Measurements from ENCODE around the gene RPS18.

RPS18 gene

GRCh38 chr6:33314943-33315792 is 43.3 kb downstream of the RPS18 start:
- no peak for DNase-seq (ENCODE audit: low spot score)

- no peak for DNase-seq (ENCODE audit: low spot score)
These were observed 44.1 kb downstream of the RPS18 start for GRCh38 chr6:33315793-33316602.

GRCh38 chr6:33316603-33317418 is 44.9 kb downstream of the RPS18 start:
- DNase-seq (ENCODE audit: low spot score), result no peak

- DNase-seq (ENCODE audit: low spot score), result peak; percentile 86
These were observed 45.5 kb downstream of the RPS18 start for GRCh38 chr6:33317419-33317668.

- DNase-seq (ENCODE audit: low spot score), result peak; percentile 94
These were observed 46.0 kb downstream of the RPS18 start, which contains the start of gene ZBTB22 for GRCh38 chr6:33317669-33318425. ZBTB22 (minus strand) TSS chr6:33317744; CDS start chr6:33316916, 828 bp downstream.

- no peak for DNase-seq (ENCODE audit: low spot score)
These were observed 46.7 kb downstream of the RPS18 start for GRCh38 chr6:33318426-33319073.

GRCh38 chr6:33319939-33320314 is 48.1 kb downstream of the RPS18 start:
- no peak for DNase-seq (ENCODE audit: low spot score)

- peak; percentile 77 for DNase-seq (ENCODE audit: low spot score)
These were observed 48.7 kb downstream of the RPS18 start for GRCh38 chr6:33320315-33321181.

- DNase-seq (ENCODE audit: low spot score), result no peak
These were observed 49.4 kb downstream of the RPS18 start for GRCh38 chr6:33321227-33321626.

GRCh38 chr6:33323623-33323948 is 51.7 kb downstream of the RPS18 start:
- no peak for DNase-seq (ENCODE audit: low spot score)

- no peak for DNase-seq (ENCODE audit: low spot score)
These were observed 52.2 kb downstream of the RPS18 start for GRCh38 chr6:33324125-33324524.

Data from AG08395 (cell line).